NCI-H1694 treated with DMSO at 0.1 percent for 48 hours (cell line): ENCODE measurements around the gene TWIST2.

Experiments used
- DNase-seq: peaks from one replicate; lab custom pipeline; 2025; lab: John Stamatoyannopoulos, UW

Gene TWIST2

DNA sequence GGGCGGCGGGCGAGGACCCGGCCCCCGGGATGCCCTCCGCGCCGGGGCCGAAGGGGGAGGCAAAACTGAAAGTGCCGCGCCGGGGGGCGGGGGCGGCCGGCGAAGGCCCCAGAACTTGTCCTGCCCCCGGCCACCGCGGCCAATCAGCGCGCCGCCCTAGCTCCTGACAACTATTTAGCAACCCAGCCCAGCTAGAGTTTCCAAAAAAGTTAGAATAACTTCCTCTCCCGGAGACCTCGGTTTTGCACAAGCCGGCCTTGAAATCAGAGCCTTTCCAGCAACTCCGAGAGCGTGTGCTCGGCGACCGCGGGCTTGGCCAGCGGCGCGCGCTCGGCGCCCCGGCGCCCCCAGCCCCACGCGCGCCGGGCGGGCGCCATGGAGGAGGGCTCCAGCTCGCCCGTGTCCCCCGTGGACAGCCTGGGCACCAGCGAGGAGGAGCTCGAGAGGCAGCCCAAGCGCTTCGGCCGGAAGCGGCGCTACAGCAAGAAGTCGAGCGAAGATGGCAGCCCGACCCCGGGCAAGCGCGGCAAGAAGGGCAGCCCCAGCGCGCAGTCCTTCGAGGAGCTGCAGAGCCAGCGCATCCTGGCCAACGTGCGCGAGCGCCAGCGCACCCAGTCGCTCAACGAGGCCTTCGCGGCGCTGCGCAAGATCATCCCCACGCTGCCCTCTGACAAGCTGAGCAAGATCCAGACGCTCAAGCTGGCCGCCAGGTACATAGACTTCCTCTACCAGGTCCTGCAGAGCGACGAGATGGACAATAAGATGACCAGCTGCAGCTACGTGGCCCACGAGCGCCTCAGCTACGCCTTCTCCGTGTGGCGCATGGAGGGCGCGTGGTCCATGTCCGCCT is at the start of gene TWIST2:
Gene TWIST2 (plus strand): TSS at position 245 of the 850 bp plus-strand sequence. CDS start 131 bp downstream, at position 376.
- no peak for DNase-seq

DNA sequence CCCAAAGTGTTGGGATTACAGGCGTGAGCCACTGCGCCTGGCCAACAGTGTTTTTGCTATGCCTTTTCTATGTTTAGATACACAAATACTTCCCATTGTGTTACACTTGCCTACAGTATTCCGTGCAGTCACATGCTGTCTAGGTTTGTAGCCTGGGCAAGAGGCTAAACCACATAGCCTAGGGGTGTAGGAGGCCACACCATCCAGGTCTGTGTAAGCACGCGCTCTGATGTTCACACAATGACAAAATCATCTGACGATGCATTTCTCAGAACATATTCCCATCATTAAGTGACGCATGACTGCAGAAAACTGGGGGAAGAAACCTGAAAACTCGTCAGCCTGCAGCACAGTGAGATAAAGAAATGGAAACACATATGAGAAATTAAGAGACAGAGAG is 46.1 kb upstream of the TWIST2 start:
- no peak for DNase-seq

DNA sequence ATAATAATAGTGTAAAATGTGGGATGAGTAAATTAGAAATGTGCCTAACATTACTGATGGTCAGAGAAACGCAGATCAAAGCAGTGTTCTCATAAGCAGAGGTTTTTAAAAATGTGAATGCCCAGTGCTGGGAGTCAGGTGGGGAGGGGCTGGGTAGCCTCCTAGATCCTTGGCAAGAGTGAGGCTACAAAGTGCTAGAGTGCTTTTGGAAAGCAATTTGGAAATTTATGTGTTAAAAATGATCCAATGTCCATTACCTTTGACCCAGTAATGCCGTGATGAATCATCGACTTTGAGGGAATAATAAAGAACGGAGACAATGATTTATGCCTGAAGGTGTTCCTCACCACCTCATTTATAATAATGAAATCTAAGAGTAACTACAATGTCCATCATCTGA is 44.9 kb upstream of the TWIST2 start:
- DNase-seq, result no peak

DNA sequence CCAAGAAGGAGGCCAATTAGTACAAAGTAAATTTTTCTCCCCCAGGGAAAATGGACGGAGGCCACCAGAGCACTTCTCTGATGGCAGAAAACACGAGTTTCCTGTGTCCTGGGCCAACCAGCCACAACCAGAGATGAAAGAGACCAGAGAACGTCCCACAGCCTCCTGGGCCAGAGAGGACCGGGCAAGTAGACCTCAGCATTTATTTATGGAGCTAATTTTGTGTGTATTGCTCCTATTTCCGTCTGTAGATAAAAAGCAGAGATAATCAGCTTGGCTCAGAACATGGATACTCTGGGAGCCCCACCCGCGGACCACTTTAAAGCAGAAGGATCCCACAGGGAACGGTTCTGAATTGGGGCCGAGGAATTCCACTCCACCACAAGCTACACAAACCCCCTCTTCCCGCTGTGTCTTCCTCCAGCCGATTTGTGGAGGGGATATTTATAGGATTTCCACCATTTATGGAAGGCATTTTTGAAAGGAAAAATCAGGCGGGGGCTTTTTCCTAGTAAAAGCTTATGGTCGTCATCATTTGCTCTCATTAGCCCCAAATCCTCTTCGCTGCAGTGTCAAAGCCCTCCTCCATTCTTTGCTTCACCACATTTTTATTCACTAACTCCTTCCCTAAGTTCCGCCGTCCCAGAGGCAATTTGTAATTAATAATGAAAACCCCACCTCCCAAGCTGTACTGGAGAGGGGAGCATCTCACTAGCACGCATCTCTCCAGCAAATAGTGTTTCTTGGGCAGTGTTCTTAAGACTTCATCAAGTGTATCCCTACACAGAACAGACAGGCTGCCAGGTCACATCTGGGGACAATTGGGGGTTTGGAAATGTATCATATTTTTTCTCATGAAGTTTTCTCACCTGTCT is 43.7 kb upstream of the TWIST2 start:
- DNase-seq, result no peak

DNA sequence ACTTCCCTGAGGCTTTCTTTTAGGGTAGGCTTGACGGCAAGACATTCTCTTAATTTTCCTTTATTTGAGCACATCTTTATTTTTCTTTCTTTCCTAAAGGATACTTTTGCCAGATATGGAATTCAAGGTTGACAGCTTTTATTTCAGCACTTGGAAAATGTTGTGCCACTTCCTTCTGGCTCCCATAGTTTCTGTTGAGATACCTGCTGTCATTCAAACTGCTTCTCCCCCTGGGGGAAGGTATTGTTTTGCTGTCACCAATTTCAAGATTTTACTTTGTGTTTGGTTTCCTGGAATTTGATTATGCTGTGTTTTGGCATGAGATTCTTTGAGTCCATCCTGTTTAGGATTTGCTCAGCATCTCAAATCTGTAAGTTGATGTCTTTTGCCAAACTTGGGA is 39.1 kb upstream of the TWIST2 start:
- no peak for DNase-seq

DNA sequence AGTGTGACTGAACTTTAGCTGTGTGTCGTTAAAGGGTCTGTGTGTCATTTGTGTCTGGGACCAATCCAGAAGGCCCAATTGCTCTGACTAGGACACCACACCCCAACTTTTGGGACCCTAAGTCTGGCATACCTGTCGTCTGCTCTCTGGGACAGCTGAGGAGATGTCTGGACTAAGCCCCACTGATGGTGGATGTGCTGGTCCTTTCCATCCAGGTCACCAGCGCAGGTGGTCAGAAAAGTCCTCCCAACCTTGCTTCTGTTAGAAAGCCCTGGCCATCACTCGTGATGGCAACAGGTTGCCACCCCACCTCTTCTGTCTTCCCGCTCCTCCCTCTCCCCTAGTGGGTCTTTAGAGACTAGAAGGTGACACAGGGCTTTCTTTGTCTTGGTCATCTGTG is 37.6 kb upstream of the TWIST2 start:
- no peak for DNase-seq

DNA sequence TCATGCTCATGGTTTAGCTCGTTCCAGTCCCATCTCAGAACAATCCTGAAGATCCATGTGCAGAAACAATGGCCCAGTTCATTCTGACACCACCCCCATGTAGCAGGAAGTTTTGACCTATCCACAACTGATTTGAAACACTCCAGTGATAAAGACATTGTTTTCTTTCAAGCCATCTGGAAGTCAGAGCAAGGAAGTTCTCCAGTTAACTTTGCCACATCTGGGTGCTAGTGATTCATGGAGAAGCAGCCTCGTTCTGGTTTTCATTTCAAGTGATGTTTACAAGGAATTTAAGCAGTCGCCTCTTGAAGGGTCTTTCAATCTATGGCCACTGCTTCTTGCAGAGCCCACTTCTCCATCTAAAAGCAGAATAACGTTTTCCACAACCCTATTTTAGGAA is 36.6 kb upstream of the TWIST2 start:
- DNase-seq, result no peak

DNA sequence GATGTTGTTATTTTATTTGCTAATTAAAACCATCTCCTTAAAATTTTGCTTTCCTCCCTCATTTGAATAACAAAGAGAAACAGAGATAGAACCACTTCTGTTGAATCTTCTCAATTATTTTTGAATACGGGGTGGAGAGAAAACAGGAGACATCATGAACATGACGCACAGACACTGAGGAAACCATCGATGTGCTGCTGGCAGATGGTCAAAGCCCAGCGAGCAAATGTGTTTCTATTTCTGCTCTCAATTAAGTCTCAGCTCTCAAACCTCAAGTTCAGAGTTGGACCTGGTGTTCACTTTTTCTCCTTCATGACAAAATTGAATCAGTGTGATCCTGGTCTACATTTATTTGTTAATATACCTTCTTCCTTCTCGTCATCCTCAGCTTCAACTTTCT is 36.1 kb upstream of the TWIST2 start:
- DNase-seq, result no peak

DNA sequence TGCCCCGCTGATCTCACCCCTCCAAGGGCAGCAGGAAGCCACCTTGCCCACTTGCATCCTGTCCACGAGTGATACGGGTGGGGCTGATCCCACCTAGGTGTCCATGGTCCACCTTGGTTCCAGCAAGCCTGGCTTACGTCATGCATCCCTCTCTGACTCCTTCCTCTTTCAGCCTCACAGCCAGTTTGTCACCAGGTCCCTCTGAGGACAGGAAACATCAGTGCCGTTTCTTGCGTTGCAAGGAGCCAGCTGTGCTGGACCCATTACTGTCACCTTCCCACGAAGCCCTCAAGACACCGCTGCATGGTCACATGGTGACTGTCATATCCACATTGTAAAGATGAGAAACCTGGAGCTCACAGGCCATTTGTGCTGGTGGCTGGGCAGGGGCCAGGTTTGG is 34.8 kb upstream of the TWIST2 start:
- DNase-seq, result no peak

DNA sequence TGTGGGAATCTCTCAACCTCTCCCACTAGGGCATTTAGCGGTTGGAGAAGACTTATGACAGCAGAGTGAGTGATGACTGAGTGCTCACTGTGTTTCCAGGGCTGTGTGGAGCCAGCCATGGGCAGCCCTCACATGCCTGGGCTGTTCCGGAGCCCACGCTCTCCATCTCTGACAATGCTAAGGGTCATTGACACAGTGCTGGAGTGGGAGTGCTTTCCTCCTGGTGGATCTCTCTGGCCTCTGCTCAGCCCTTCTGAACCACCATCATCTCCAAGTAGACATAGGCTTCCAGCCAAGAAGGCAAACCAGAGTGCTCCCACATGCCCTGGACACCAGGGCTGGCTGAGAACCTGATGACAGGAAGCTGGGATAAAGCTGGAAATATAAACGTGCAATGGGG is 33.1 kb upstream of the TWIST2 start:
- no peak for DNase-seq

DNA sequence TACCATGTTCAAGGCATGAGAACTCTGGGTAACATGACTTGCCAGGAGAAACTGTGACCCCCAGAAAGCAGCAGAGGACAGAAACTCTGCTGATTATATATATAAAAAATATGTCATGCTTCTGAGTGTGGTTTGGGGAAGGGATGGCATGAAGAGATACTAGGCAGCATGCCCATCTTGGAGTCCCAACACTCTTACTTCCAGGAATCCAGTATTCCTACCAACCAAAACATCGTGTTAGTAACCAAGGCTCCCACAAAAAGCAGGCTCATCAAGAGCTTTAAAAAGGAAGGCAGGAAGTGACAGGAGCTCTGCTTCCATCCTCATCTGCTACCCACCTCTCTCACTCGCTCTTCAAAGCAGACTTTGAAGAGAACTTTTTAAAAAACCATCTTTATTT is 31.6 kb upstream of the TWIST2 start:
- DNase-seq, result no peak

DNA sequence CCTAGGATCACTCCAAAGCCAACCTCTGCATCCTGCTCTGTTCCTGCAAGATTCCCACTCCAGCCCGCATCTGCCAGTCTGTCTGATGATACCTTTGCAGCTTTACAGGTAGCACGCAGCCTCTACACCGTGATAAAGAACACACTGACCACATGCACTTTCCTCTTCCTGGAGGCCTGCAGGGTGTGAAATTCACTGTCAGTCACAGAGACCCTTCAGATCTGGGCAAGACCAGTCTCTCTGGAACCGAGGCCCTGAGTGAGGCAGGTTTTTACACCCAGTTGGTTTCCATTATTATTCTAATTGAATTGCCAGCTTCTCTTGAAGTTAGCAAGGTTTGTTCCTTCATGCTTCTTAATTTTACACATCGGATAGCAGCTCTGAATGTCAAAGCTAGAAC is 30.5 kb upstream of the TWIST2 start:
- no peak for DNase-seq

DNA sequence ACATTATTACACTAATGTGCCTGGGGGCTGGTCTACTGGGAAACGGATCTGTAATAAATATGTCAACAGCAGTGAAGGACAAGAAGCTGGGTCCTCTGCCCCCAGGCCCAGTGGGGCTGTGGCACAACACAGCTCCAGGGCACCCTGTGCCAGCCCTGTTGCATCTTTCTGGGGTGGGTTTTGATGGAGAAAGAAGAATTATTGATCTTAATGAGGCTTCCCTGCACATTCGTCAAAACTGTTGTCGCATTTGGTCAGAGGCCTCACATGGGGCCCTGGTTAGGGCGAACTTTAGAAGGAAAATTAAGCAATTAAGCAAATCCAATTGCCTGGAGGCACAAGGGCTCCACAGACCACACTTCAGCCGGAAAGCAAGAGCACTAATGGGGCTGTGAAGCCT is 30.0 kb upstream of the TWIST2 start:
- no peak for DNase-seq

DNA sequence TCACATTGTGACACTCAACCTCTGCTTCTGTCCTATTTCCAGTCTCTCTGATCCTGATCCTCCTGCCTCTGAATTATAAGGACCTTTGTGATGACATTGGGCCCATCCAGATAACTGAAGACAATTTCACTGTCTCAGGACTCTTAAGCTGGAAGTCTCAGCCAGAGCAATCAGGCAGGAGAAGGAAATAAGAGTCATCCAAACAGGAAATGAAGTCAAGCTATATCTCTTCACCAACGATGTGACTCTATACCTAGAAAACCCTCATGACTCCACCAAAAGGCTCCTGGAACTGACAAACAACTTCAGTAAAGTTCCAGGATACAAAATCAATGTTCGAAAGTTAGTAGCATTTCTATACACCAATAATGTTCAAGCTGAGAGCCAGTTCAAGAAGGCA is 29.3 kb upstream of the TWIST2 start:
- DNase-seq, result no peak

DNA sequence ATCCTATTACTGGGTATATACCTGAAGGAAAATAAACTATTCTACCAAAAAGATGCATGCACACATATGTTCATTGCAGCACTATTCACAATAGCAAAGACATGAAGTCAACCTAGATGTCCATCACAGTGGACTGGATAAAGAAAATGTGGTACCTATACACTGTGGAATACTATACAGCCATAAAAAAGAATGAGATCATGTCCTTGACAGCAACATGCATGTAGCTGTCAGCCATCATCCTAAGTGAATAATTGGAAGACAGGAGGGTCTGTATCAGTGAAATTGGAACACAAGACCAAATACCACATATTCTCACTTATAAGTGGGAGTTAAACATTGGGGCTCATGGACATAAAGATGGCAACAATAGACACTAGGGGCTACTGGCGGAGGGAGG is 27.7 kb upstream of the TWIST2 start:
- DNase-seq, result no peak

DNA sequence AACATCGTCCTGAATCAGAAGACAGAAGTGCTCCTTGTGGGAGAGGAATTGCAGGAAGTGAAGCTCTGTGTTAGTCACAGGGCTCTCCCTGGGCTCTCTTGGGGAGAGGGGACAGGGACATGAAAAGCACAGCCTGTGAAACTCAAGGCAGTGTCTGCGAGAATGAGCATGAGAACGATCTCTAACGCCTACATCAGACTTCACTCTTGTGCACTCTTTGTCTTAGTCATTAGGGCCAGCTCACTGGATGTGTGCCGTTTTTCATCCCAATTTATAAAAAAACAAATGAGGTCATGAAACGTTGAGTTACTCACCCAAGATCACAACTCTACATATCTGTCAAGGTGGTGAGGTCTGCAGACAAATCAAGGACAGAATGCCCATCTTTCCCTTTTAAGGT is 27.0 kb upstream of the TWIST2 start:
- no peak for DNase-seq

DNA sequence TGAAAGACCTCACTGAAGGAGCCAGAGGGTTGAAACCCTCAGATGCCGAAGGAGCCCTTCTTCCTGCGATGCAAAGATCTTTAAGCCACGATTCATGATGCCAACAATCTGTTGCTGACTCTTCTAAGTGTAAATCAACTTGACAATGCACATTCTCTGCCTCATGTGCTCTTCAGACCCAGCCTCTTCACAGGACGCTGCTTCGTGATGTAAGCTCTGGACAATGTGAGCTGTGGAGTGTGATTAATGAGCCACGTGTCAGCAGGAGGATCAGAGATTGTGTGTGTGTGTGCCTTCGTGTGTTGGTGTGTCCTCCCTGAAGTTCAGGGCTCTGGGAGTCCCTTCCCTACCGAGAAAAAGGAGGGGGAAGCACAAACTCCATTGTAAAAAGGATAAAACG is 26.5 kb upstream of the TWIST2 start:
- no peak for DNase-seq

DNA sequence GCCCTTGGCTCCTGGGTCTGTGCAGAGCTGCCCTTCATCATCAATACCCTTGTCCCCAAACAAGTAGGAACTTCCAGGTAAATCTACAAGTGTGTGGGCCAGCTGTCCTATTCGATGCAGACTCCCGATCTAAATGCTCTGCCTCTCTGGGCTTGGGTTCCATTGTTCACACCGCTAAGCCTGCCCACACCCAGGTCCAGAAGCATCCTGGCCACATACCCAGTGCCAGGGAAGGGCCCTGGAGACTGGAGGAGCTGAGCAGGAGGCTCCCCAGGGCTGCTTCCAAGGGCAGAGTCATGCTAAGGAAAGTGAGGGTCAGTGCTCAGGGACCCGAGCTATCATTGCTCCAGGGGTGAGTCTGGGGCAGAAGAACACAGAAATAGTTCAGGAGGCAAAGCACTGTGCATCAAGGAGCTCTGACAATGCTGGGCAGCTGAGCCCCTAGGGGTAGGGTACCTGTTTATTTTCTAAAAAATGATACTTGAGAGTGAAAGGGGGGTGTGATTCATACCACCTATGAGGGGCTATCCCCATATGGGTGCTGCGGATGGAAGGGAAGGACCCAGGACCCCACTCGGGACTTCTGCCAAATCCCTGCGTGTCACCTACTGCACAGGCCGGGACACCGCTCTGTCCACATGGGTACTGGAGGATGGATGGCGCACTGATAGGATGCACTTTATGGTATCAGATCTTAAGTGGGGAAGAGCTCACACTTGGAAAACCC is 25.8 kb upstream of the TWIST2 start:
- DNase-seq, result no peak

DNA sequence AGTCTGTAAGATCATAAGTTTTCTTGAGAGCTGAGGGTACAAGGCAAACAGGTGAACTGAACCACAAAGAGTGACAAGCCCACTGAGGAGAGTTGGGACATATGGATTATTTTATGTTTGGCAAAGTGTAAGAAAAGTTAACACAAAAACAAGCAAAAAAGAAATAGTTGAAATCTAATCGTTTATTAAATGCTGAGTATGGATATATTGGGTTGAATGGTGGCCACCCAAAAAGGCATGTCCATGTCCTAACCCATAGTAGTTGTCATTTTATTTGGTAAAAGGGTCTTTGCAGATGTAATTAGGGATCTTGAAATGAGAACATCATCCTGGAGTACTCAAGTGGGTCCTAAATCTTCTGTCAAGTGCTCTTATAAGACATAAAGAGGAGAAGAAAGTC is 24.9 kb upstream of the TWIST2 start:
- DNase-seq, result no peak

DNA sequence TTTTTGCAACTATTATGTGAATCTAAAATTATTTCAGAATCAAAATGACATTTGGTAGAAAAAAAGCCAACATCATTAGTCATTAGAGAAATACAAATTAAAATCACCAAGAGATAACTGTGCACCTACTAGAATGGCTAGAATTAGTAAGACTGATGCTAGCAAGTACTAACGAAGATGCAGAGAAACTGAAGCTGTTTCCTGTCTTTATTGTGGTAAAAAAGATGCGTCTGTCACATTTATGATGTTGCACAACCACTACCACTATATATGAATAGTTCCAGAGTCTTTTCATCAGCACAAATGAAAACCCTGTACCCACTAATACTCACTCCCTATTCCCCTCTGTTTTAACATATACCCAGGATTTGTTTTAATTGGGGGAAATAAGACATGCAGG is 16.7 kb upstream of the TWIST2 start:
- DNase-seq, result no peak

DNA sequence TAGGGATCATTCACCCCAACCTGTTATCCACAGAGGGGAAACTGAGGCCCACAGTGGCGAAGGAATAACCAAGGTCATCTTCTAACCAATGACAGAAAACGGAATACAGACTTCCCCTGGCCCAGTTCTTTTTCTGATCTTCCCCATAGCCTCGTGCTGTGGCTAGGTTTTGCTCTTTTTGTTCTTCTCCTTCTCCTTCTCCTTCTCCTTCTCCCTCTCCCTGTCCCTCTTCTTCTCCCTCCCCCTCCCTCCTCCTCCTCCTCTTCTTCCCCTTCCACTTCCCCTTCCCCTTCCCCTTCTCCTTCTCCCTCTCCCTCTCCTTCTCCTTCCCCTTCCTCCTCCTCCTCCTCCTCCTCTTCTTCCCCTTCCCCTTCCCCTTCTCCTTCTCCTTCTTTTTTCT is 12.9 kb upstream of the TWIST2 start:
- DNase-seq, result no peak

DNA sequence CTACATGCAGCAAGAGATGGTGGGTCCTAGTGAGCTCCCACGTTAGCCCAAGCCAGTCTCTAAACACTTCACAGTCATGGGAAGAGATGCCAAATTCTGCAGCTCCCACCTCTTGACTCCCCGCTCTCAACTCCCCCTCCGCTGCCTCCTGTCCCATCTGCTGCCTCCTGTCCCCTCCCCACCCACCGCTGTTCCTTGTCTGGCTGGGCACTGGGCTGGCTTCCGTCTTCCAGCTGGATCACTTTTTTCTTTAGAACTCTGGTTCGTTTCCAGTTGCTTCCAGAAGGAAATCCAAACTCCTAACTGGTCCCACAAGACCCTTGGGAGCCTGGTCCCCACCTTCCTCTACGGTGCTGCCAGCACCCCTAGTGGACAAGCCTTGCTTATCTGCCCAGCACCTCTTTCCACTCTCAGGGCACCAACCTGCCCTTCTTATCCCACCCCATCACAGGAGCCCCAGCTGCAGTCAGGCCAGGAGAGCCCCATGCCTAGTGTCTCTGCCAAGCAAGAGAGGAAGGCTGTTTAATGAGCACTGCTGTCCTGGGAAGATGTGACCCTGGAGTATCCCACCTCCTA is 12.1 kb upstream of the TWIST2 start:
- DNase-seq, result peak; percentile 26
